ENCODE results near the gene FABP6.

The FABP6 gene

GRCh38 chr5:160260881-160261815, 31.8 kb downstream of the FABP6 start:
- DNase-seq (ENCODE audit: extremely low read depth in 1 of 2, low read depth in 1 of 2), result no peak

GRCh38 chr5:160262151-160263074, 33.1 kb downstream of the FABP6 start:
- no peak for DNase-seq (ENCODE audit: extremely low read depth in 1 of 2, low read depth in 1 of 2)

GRCh38 chr5:160263326-160263855, 34.1 kb downstream of the FABP6 start:
- DNase-seq (ENCODE audit: extremely low read depth in 1 of 2, low read depth in 1 of 2), result no peak

- no peak for DNase-seq (ENCODE audit: extremely low read depth in 1 of 2, low read depth in 1 of 2)
Measured at GRCh38 chr5:160266044-160266443, 36.7 kb downstream of the FABP6 start.

GRCh38 chr5:160266752-160267345, 37.5 kb downstream of the FABP6 start:
- no peak for DNase-seq (ENCODE audit: extremely low read depth in 1 of 2, low read depth in 1 of 2)

GRCh38 chr5:160268121-160268520, 38.8 kb downstream of the FABP6 start:
- DNase-seq (ENCODE audit: extremely low read depth in 1 of 2, low read depth in 1 of 2), result no peak

- no peak for DNase-seq (ENCODE audit: extremely low read depth in 1 of 2, low read depth in 1 of 2)
Measured at GRCh38 chr5:160269017-160269416, 39.7 kb downstream of the FABP6 start.

GRCh38 chr5:160270704-160271103, 41.4 kb downstream of the FABP6 start:
- DNase-seq (ENCODE audit: extremely low read depth in 1 of 2, low read depth in 1 of 2), result no peak

- no peak for DNase-seq (ENCODE audit: extremely low read depth in 1 of 2, low read depth in 1 of 2)
Measured at GRCh38 chr5:160271396-160271795, 42.1 kb downstream of the FABP6 start.

GRCh38 chr5:160271836-160272235, 42.5 kb downstream of the FABP6 start:
- no peak for DNase-seq (ENCODE audit: extremely low read depth in 1 of 2, low read depth in 1 of 2)

GRCh38 chr5:160272264-160272663, 43.0 kb downstream of the FABP6 start:
- DNase-seq (ENCODE audit: extremely low read depth in 1 of 2, low read depth in 1 of 2), result no peak

GRCh38 chr5:160272889-160273288, 43.6 kb downstream of the FABP6 start:
- DNase-seq (ENCODE audit: extremely low read depth in 1 of 2, low read depth in 1 of 2), result no peak

- DNase-seq (ENCODE audit: extremely low read depth in 1 of 2, low read depth in 1 of 2), result no peak
Measured at GRCh38 chr5:160274483-160274931, 45.2 kb downstream of the FABP6 start.

- no peak for DNase-seq (ENCODE audit: extremely low read depth in 1 of 2, low read depth in 1 of 2)
Measured at GRCh38 chr5:160278343-160278742, 49.0 kb downstream of the FABP6 start.

GRCh38 chr5:160280384-160281095, 51.2 kb downstream of the FABP6 start:
- DNase-seq (ENCODE audit: extremely low read depth in 1 of 2, low read depth in 1 of 2), result no peak

GRCh38 chr5:160281275-160281674, 52.0 kb downstream of the FABP6 start:
- no peak for DNase-seq (ENCODE audit: extremely low read depth in 1 of 2, low read depth in 1 of 2)

- no peak for DNase-seq (ENCODE audit: extremely low read depth in 1 of 2, low read depth in 1 of 2)
Measured at GRCh38 chr5:160284291-160284873, 55.1 kb downstream of the FABP6 start.

GRCh38 chr5:160285316-160285715, 56.0 kb downstream of the FABP6 start:
- DNase-seq (ENCODE audit: extremely low read depth in 1 of 2, low read depth in 1 of 2), result no peak

- no peak for DNase-seq (ENCODE audit: extremely low read depth in 1 of 2, low read depth in 1 of 2)
Measured at GRCh38 chr5:160286947-160287346, 57.6 kb downstream of the FABP6 start.
